SHP77 treated with DMSO at 0.1 percent for 48 hours (cell line): ENCODE measurements around the gene MT2A.
A peak's percentile ranks its signal among the peaks of the same experiment; 100 is the strongest.
"Not testable (repeated sequence)": the region's sequence is repeated elsewhere in the genome, so short reads cannot be mapped to it uniquely, and the experiment has no call there.

Experiments used
- DNase-seq: peaks from one replicate; lab custom pipeline; 2025; lab: John Stamatoyannopoulos, UW

Gene MT2A

DNA sequence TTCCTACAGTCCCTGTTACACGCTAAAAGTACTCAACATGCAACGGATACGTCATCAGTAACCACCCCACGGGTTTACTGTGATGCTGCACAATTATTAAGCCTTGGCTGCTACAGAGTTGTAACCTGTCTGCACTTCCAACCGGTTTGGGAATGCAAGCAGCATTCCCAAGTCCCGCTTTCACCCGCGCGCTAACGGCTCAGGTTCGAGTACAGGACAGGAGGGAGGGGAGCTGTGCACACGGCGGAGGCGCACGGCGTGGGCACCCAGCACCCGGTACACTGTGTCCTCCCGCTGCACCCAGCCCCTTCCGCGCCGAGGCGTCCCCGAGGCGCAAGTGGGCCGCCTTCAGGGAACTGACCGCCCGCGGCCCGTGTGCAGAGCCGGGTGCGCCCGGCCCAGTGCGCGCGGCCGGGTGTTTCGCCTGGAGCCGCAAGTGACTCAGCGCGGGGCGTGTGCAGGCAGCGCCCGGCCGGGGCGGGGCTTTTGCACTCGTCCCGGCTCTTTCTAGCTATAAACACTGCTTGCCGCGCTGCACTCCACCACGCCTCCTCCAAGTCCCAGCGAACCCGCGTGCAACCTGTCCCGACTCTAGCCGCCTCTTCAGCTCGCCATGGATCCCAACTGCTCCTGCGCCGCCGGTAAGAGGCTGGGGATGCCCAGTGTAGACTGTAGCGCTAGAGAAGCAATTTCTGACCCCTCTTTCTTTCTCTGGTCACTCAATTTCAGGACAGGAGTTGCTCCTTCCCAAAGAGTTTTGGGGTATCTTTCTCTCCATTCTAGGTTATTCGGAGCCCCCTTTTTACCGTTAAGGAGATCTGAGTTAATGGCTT, at the start of gene MT2A:
Gene MT2A (plus strand): TSS at position 542 of the 833 bp plus-strand sequence. CDS start 72 bp downstream, at position 614.
- DNase-seq, result peak; percentile 87

DNA sequence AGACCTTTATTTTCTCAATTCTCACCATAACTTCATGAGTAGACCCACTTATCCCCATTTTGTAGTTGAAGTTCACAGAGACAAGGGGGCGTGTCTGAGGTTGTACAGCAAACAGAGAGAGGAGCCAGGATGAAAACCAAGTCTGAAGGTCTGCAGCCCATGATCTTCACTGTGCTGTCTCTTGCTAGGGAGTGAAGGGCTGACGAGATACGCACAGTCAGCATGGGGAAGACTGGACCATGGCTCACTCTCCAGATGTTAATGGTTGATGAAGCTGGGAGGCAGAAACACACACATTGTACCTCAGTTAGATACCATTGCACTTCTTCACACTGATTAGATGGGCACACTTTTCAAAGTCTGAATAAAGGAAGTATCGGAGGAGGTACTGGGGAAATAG, 49.3 kb upstream of the MT2A start:
- no peak for DNase-seq

DNA sequence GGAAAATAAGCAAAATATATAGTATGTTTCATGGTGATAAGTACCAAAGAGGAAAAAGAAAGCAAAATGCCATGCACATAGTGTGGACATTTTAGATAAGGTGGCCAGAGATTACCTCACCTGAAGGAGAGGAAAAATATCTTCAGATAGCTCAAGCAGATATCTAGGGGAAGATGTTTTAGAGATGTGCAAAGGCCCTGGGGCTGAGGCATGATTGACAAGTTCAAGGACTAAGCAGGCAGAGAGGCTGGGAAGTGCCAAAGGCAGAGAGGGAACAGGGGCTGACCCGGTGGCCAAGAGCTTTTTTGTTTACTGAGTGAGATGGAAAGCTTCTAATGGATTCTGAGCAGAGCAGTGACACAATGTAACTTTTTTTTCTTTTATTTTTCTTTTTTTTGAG, 47.9 kb upstream of the MT2A start:
- no peak for DNase-seq

DNA sequence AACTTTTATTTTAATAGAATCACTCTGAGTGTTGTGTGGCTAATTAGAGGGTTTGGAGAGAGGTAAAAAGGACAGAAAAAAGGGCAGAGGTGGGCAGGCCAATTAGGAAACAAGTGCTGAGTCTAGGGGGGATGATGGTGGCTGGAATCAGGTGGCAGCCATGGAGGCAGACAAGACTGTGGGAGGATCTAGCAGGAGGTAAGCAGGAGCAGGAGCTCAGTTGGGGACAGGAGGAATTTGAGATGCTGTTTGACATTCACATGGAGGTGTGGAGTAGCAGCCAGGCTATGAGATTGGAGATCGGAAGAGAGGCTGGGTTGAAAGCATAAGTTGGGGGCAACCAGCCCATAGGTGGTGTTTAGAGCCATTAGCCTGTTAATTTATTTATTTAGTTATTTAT, 47.3 kb upstream of the MT2A start:
- DNase-seq, result no peak

- no peak for DNase-seq
Observed at GRCh38 chr16:56564793-56565477, 43.4 kb upstream of the MT2A start, which contains the start of gene MT4. MT4 (plus strand) TSS chr16:56565073; CDS start chr16:56565129, 56 bp downstream.

DNA sequence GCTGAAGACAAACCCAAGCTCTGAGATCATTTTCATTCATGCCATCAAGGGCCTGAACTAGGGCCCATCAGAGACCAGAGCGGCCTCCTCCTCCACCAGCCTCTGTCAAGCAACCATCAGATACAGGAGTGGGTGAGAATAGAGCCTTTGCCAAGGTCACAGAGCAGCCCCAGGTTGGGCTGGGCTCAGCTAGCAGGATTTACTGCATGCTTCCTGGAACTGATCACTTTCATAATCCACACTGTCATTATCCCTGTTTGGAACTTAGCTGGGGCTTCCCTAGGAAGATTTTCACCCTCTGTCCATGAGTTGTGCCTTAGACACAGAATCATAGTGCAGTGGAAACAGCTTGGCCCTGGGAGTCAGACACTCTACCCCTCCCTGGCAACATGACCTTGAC, 38.4 kb upstream of the MT2A start:
- DNase-seq, result no peak

DNA sequence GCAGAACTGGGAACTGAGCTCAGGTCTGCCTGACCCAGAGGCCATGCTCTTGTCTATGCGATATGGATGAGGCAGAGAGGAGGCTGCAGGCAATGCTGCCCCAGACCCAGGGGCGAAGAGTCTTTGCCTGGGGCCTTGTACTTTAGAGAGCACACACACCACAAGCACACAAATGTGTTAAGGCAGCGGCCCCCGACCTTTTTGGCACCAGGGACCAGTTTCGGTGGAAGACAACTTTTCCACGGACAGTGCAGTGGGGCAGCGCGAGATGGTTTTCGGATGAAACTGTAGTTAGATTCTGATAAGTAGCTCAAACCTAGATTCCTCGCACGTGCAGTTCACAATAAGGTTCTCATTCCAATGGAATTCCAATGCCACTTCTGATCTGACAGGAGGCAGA, 36.9 kb upstream of the MT2A start:
- DNase-seq, result no peak

- no peak for DNase-seq
Observed at GRCh38 chr16:56574625-56575024, 33.8 kb upstream of the MT2A start.

GRCh38 chr16:56576585-56577299, 31.6 kb upstream of the MT2A start:
- peak; percentile 43 for DNase-seq

DNA sequence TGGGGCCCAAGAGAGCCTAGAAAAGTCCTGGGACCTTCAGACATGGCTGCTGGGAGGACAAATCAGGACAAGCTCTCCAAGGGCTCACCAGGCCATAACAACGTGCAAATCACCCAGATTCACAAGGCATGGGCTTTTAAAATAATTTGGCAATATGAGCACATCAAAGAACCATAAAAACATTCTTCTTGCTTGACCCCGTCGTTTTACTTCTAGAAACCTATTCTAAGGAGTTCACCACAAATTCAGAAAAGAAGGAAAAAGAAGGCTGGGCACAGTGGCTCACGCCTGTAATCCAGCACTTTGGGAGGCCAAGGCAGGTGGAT, 31.1 kb upstream of the MT2A start:
- DNase-seq, result no peak

GRCh38 chr16:56580391-56581048, 27.9 kb upstream of the MT2A start:
- DNase-seq, result no peak

DNA sequence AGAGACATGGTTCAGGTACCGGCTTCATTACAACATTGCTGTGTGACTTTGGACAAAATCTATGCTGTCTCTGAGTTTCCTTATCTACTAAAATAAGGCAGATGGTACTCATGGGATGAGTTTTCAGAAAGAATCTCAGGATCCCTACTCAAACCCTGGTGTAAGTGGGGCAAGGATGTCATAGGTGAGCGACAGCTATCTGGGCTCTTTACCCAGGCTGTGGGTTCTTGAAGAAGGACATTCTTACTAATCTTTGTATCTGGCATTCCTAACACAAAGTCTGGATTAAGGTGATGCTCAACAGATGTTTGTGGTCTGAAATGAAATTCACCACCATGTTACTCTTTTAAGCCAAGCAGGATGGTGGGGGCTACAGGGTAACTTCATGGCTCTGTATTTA, 25.5 kb upstream of the MT2A start:
- DNase-seq, result not testable (repeated sequence)

- no peak for DNase-seq
Observed at GRCh38 chr16:56583351-56584168, 24.8 kb upstream of the MT2A start.

GRCh38 chr16:56584276-56584675, 24.1 kb upstream of the MT2A start:
- no peak for DNase-seq

DNA sequence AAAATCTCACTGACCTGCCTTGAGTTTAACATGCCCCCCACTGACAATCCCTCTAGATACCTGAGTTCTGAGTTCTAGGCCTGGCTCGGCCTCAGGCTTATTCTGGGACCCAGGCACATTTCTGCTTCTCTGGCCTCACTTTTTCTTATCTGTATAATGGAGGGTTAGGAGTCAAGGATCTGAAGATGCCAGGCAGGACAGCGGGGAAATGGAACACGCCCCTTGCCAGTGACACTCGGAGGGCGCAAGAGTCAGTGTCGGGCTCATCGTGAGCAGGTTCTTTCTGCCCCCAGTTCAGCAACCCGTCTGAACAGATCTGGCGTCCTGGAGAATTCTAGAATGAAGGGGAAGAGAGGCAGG, 19.6 kb upstream of the MT2A start:
- no peak for DNase-seq

GRCh38 chr16:56589141-56590039, 19.0 kb upstream of the MT2A start, which contains the start of gene MT3:
MT3 (plus strand) TSS chr16:56589528; CDS start chr16:56589591, 63 bp downstream.
- DNase-seq, result no peak

- DNase-seq, result no peak
Observed at GRCh38 chr16:56591377-56592060, 16.9 kb upstream of the MT2A start.

- no peak for DNase-seq
Observed at GRCh38 chr16:56593573-56594291, 14.7 kb upstream of the MT2A start.

DNA sequence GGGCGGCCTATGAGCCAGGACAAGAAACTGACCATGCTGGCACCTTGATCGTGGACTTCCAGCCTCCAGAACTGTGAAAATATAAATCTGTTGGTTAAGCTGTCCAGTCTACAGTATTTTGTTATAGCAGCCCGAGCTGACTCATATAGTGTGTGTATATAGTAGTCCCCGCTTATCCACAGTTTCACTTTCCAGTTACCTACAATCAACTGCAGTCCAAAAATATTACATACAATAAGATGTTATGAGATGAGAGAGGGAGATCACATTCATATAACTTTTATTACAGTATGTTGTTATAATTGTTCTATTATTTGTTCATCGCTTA, 14.1 kb upstream of the MT2A start:
- no peak for DNase-seq
